GM18526 (cell line): ENCODE measurements around the gene CPNE4.

Experiments
- POLR2A ChIP-seq: IDR thresholded peaks from 3 replicates; pipeline ENCODE4 v1.6.1; 2011; ENCODE audit not compliant: insufficient read length; ENCODE audit errors: extremely low read depth

Gene CPNE4

GRCh38 chr3:131988209-131988608 lies 46.6 kb downstream of the CPNE4 start:
- TF ChIP-seq POLR2A: no peak

- TF ChIP-seq POLR2A: no peak
Observed at GRCh38 chr3:131983689-131984088, 51.1 kb downstream of the CPNE4 start.

- TF ChIP-seq POLR2A: no peak
Observed at GRCh38 chr3:131981323-131981722, 53.5 kb downstream of the CPNE4 start.

- no peak for TF ChIP-seq POLR2A
Observed at GRCh38 chr3:131976448-131976847, 58.4 kb downstream of the CPNE4 start.

GRCh38 chr3:131975047-131975446 lies 59.8 kb downstream of the CPNE4 start:
- no peak for TF ChIP-seq POLR2A

GRCh38 chr3:131973731-131974130 lies 61.1 kb downstream of the CPNE4 start:
- TF ChIP-seq POLR2A: no peak

- no peak for TF ChIP-seq POLR2A
Observed at GRCh38 chr3:131972550-131972949, 62.3 kb downstream of the CPNE4 start.

GRCh38 chr3:131972091-131972490 lies 62.7 kb downstream of the CPNE4 start:
- TF ChIP-seq POLR2A: no peak

GRCh38 chr3:131962982-131963381 lies 71.8 kb downstream of the CPNE4 start:
- TF ChIP-seq POLR2A: no peak

GRCh38 chr3:131960324-131960723 lies 74.5 kb downstream of the CPNE4 start:
- TF ChIP-seq POLR2A: no peak

- TF ChIP-seq POLR2A: no peak
Observed at GRCh38 chr3:131957980-131958379, 76.8 kb downstream of the CPNE4 start.

GRCh38 chr3:131957511-131957910 lies 77.3 kb downstream of the CPNE4 start:
- TF ChIP-seq POLR2A: no peak

GRCh38 chr3:131948806-131949205 lies 86.0 kb downstream of the CPNE4 start:
- no peak for TF ChIP-seq POLR2A

- TF ChIP-seq POLR2A: no peak
Observed at GRCh38 chr3:131944676-131945075, 90.1 kb downstream of the CPNE4 start.

GRCh38 chr3:131933665-131934064 lies 101.1 kb downstream of the CPNE4 start:
- TF ChIP-seq POLR2A: no peak

GRCh38 chr3:131928593-131928992 lies 106.2 kb downstream of the CPNE4 start:
- TF ChIP-seq POLR2A: no peak

- TF ChIP-seq POLR2A: no peak
Observed at GRCh38 chr3:131925571-131925970, 109.2 kb downstream of the CPNE4 start.

GRCh38 chr3:131922356-131922755 lies 112.5 kb downstream of the CPNE4 start:
- TF ChIP-seq POLR2A: no peak
